Neural cell (in vitro differentiated cells): ENCODE results near the gene STOM. TPM values are rescaled to one million over a fixed set of nuclear protein-coding genes. Genes with fewer than 3 reads are reported as not detected.

Source experiments
- H2AFZ ChIP-seq: fragments of 200-600, 300-800 bp; sonication (generic), shearing (Covaris generic); 2 replicates; pipeline ENCODE4 v1.6.0; 2014; ENCODE audit warnings: low read depth, mild to moderate bottlenecking, antibody characterized with exemption, low read length, moderate library complexity
- H3F3A ChIP-seq: fragments of 200-600 bp; shearing (Covaris generic); 2 replicates; pipeline ENCODE4 v1.6.1; 2016; ENCODE audit warnings: mild to moderate bottlenecking, moderate library complexity, mixed read lengths, antibody characterized with exemption, low read length; ENCODE audit not compliant: insufficient read depth, poor library complexity, severe bottlenecking
- H3K27ac ChIP-seq: fragments of 200-600, 300-800 bp; sonication (generic), shearing (Covaris generic); 2 replicates; pipeline ENCODE4 v1.5.1; 2014; ENCODE audit warnings: mild to moderate bottlenecking, low read length, moderate library complexity
- H3K27me3 ChIP-seq: fragments of 300-800, 200-600 bp; sonication (generic), shearing (Covaris generic); 2 replicates; pipeline ENCODE4 v1.6.0; 2014; ENCODE audit warnings: mild to moderate bottlenecking, low read depth, low read length, moderate library complexity; ENCODE audit not compliant: insufficient read depth
- H3K36me3 ChIP-seq: fragments of 300-800, 200-600 bp; sonication (generic), shearing (Covaris generic); 2 replicates; pipeline ENCODE4 v1.5.1; 2014; ENCODE audit warnings: mild to moderate bottlenecking, antibody characterized with exemption, low read length, moderate library complexity; ENCODE audit not compliant: insufficient read depth
- H3K4me2 ChIP-seq: fragments of 300-800, 200-600 bp; sonication (generic), shearing (Covaris generic); 2 replicates; pipeline ENCODE4 v1.6.0; 2014; ENCODE audit warnings: mild to moderate bottlenecking, low read length
- H3K4me3 ChIP-seq: fragments of 300-800, 200-600 bp; sonication (generic), shearing (Covaris generic); 2 replicates; pipeline ENCODE4 v1.5.1; 2014; ENCODE audit warnings: mild to moderate bottlenecking, low read length, moderate library complexity
- H3K79me2 ChIP-seq: fragments of 200-600 bp; shearing (Covaris generic); replicated peaks from 2 replicates; pipeline ENCODE4 v1.6.0; 2014; ENCODE audit warnings: mild to moderate bottlenecking, low read length, moderate library complexity; ENCODE audit not compliant: insufficient read depth
- H3K9ac ChIP-seq: fragments of 300-800, 200-600 bp; sonication (generic), shearing (Covaris generic); 2 replicates; pipeline ENCODE4 v1.6.1; 2016; ENCODE audit warnings: mild to moderate bottlenecking, low read length, mixed read lengths
- H3K9me2 ChIP-seq: fragments of 200-600 bp; shearing (Covaris generic); 2 replicates; pipeline ENCODE4 v1.6.1; 2016; ENCODE audit warnings: mild to moderate bottlenecking, low read length, mixed read lengths; ENCODE audit not compliant: insufficient read depth
- H3K9me3 ChIP-seq: fragments of 200-600, 300-800 bp; sonication (generic), shearing (Covaris generic); 2 replicates; pipeline ENCODE4 v1.6.1; 2016; ENCODE audit warnings: mild to moderate bottlenecking, mixed run types, low read length, moderate library complexity, mixed read lengths
- H4K20me1 ChIP-seq: fragments of 200-600 bp; shearing (Covaris generic); 2 replicates; pipeline ENCODE4 v1.6.1; 2016; ENCODE audit warnings: mild to moderate bottlenecking, mixed run types; ENCODE audit not compliant: insufficient read depth
- CTCF ChIP-seq: fragments of 450-650 bp; IDR thresholded peaks from 2 replicates; pipeline ENCODE4 v1.5.1; 2014; ENCODE audit warnings: antibody characterized with exemption, mild to moderate bottlenecking, moderate library complexity; ENCODE audit not compliant: poor library complexity, severe bottlenecking
- EP300 ChIP-seq: fragments of 450-650 bp; conservative IDR thresholded peaks from 2 replicates; pipeline ENCODE4 v1.6.1; 2014; ENCODE audit warnings: antibody characterized with exemption, mild to moderate bottlenecking, moderate library complexity; ENCODE audit not compliant: poor library complexity, severe bottlenecking
- MXI1 ChIP-seq: fragments of 450-650 bp; conservative IDR thresholded peaks from 2 replicates; pipeline ENCODE4 v1.6.1; 2014; ENCODE audit warnings: antibody characterized with exemption, mild to moderate bottlenecking; ENCODE audit not compliant: poor library complexity, severe bottlenecking
- POLR2AphosphoS5 ChIP-seq: IDR thresholded peaks from 2 replicates; pipeline ENCODE4 v1.6.1; 2012
- REST ChIP-seq: IDR thresholded peaks from 2 replicates; pipeline ENCODE4 v1.6.1; 2012; ENCODE audit warnings: borderline replicate concordance
- SMC3 ChIP-seq: fragments of 450-650 bp; conservative IDR thresholded peaks from 2 replicates; pipeline ENCODE4 v1.6.1; 2014; ENCODE audit warnings: antibody characterized with exemption, mild to moderate bottlenecking, moderate library complexity; ENCODE audit not compliant: poor library complexity
- TAF1 ChIP-seq: IDR thresholded peaks from 2 replicates; pipeline ENCODE4 v1.6.1; 2012; ENCODE audit warnings: low read depth
- polyA plus RNA-seq: library from polyadenylated mRNA; depleted of rRNA; stranded (reverse); fragments of >200 nt; gene quantifications from 2 replicates; pipeline ENCODE4 v1.2.3, GENCODE V29; 2014

The STOM gene
- polyA plus RNA-seq, 1 donor from 2014 or later: 0.11 TPM

GRCh38 chr9:121371495-121372061 is 1.5 kb upstream of the STOM start:
- Histone ChIP-seq H2AFZ (no peak overlapping the region), H3K4me2 (no peak overlapping the region), H3F3A (no peaks in the 10 kb centered on the region), H3K9me2 (no peaks in the 10 kb centered on the region), H3K9ac (no peak overlapping the region), H3K79me2 (no peaks in the 10 kb centered on the region), H3K9me3 (no peaks in the 10 kb centered on the region), H3K36me3 (no peaks in the 10 kb centered on the region), H3K27me3 (peaks cover 14% of the 10 kb centered on the region), H3K27ac (no peak overlapping the region), H4K20me1 (no peaks in the 10 kb centered on the region), H3K4me3 (no peak overlapping the region)
- no peak for TF ChIP-seq REST
- no peak for TF ChIP-seq SMC3
- TF ChIP-seq MXI1: no peak
- no peak for TF ChIP-seq TAF1

GRCh38 chr9:121368745-121369144 is 1.3 kb downstream of the STOM start:
- H4K20me1 ChIP-seq: no peaks in the 10 kb centered on the region
- H3K79me2 ChIP-seq: no peaks in the 10 kb centered on the region
- H3K27me3 ChIP-seq: peaks cover 14% of the 10 kb centered on the region
- no peak overlapping the region for H3K27ac ChIP-seq
- no peaks in the 10 kb centered on the region for H3K9me3 ChIP-seq
- no peak overlapping the region for H3K9ac ChIP-seq
- H3F3A ChIP-seq: no peaks in the 10 kb centered on the region
- H3K4me2 ChIP-seq: no peak overlapping the region
- H2AFZ ChIP-seq: no peak overlapping the region
- H3K9me2 ChIP-seq: no peaks in the 10 kb centered on the region
- H3K36me3 ChIP-seq: no peaks in the 10 kb centered on the region
- H3K4me3 ChIP-seq: no peak overlapping the region
- no peak for TF ChIP-seq EP300

- Histone ChIP-seq H3K4me3 (no peak overlapping the region), H3K27me3 (peaks cover 14% of the 10 kb centered on the region), H3F3A (no peaks in the 10 kb centered on the region), H3K36me3 (no peaks in the 10 kb centered on the region), H3K4me2 (no peak overlapping the region), H3K9me3 (no peaks in the 10 kb centered on the region), H3K27ac (no peak overlapping the region), H2AFZ (no peak overlapping the region), H3K9ac (no peak overlapping the region), H3K79me2 (no peaks in the 10 kb centered on the region), H3K9me2 (no peaks in the 10 kb centered on the region), H4K20me1 (no peaks in the 10 kb centered on the region)
- TF ChIP-seq REST (no peak), MXI1 (no peak), POLR2AphosphoS5 (no peak), TAF1 (no peak), SMC3 (no peak), CTCF (no peak), EP300 (no peak)
Observed at GRCh38 chr9:121368138-121368522, 1.9 kb downstream of the STOM start.
